Ovary (tissue), 3 donors: ENCODE results near the gene AMPH.

Experiments
- EP300 ChIP-seq: sonication (generic); formaldehyde crosslinking; IDR thresholded peaks from one replicate; pipeline ENCODE4 v1.6.1; 2017; ENCODE audit warnings: antibody characterized with exemption
- POLR2A ChIP-seq: fragments of 450-650 bp; IDR thresholded peaks from one replicate; pipeline ENCODE4 v1.6.1; 2017; ENCODE audit warnings: antibody characterized with exemption, mild to moderate bottlenecking, moderate library complexity
- TF ChIP-seq, protein P1 (sequence below), 3 donors: fragments of 450-650 bp in 2 of 3; fragments of 200-600 bp in 1 of 3; IDR thresholded peaks; one replicate each; pipeline versions ENCODE4 v1.5.1 to v1.8.0; 2016 to 2022; ENCODE audit warnings: antibody characterized with exemption in 3 of 3, mild to moderate bottlenecking in 1 of 3
- donor health status: DM: no; HTN: no; CAD: no.

DNA sequence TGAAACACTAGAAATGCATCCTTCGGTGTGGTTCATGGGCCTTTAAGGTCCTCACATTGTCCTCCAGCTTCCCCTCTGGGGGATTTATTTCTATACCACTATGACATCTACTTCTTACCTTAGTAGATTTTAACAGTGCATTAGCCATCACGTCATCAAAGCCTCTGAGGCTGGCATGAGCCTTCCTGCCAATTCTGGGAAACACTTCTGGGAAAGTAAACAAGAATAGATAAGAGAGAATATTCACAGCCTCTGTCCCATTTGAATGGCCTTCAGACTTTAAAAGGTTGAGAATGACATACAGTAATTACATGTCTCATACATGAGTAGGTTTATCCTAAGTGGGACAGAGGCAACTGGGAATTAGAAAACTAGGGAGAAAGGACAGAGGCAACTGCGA lies 89.7 kb downstream of the AMPH start:
- TF ChIP-seq POLR2A: no peak
- TF ChIP-seq, protein P1, sequence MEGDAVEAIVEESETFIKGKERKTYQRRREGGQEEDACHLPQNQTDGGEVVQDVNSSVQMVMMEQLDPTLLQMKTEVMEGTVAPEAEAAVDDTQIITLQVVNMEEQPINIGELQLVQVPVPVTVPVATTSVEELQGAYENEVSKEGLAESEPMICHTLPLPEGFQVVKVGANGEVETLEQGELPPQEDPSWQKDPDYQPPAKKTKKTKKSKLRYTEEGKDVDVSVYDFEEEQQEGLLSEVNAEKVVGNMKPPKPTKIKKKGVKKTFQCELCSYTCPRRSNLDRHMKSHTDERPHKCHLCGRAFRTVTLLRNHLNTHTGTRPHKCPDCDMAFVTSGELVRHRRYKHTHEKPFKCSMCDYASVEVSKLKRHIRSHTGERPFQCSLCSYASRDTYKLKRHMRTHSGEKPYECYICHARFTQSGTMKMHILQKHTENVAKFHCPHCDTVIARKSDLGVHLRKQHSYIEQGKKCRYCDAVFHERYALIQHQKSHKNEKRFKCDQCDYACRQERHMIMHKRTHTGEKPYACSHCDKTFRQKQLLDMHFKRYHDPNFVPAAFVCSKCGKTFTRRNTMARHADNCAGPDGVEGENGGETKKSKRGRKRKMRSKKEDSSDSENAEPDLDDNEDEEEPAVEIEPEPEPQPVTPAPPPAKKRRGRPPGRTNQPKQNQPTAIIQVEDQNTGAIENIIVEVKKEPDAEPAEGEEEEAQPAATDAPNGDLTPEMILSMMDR (IDR thresholded peaks at IDR 0.05): no peak
- no peak for TF ChIP-seq EP300
